ENCODE data around the gene ANKRD29.

Gene ANKRD29

GRCh38 chr18:23673725-23674124 lies 11.0 kb upstream of the ANKRD29 start:
- DNase-seq (ENCODE audit: low read depth), result peak; percentile 86
- TF ChIP-seq CTCF (IDR thresholded peaks at IDR 0.05; ENCODE audit: insufficient read depth, low read depth, low read length, missing control alignments), result no peak
- H3K4me3 ChIP-seq (ENCODE audit: low read length), result no peak overlapping the region

- H3K4me3 ChIP-seq (ENCODE audit: low read length), result no peak overlapping the region
- TF ChIP-seq CTCF (IDR thresholded peaks at IDR 0.05; ENCODE audit: insufficient read depth, low read depth, low read length, missing control alignments), result no peak
- no peak for DNase-seq (ENCODE audit: low read depth)
Measured at GRCh38 chr18:23671564-23671963, 8.9 kb upstream of the ANKRD29 start.

- TF ChIP-seq CTCF (IDR thresholded peaks at IDR 0.05; ENCODE audit: insufficient read depth, low read depth, low read length, missing control alignments), result no peak
- no peak overlapping the region for H3K4me3 ChIP-seq (ENCODE audit: low read length)
- no peak for DNase-seq (ENCODE audit: low read depth)
Measured at GRCh38 chr18:23669804-23670405, 7.2 kb upstream of the ANKRD29 start.

GRCh38 chr18:23669202-23669766 lies 6.6 kb upstream of the ANKRD29 start:
- no peak overlapping the region for H3K4me3 ChIP-seq (ENCODE audit: low read length)
- no peak for TF ChIP-seq CTCF (IDR thresholded peaks at IDR 0.05; ENCODE audit: insufficient read depth, low read depth, low read length, missing control alignments)

GRCh38 chr18:23668731-23669130 lies 6.0 kb upstream of the ANKRD29 start:
- no peak for TF ChIP-seq CTCF (IDR thresholded peaks at IDR 0.05; ENCODE audit: insufficient read depth, low read depth, low read length, missing control alignments)
- H3K4me3 ChIP-seq (ENCODE audit: low read length), result no peak overlapping the region
- no peak for DNase-seq (ENCODE audit: low read depth)

More at GRCh38 chr18:23669202-23669766, 6.6 kb upstream of the ANKRD29 start:
- no peak for DNase-seq (ENCODE audit: low read depth)

GRCh38 chr18:23667114-23667513 lies 4.4 kb upstream of the ANKRD29 start:
- no peak for DNase-seq (ENCODE audit: low read depth)
- no peak overlapping the region for H3K4me3 ChIP-seq (ENCODE audit: low read length)
- TF ChIP-seq CTCF (IDR thresholded peaks at IDR 0.05; ENCODE audit: insufficient read depth, low read depth, low read length, missing control alignments), result no peak

- H3K4me3 ChIP-seq (ENCODE audit: low read length), result no peak overlapping the region
- peak; percentile 24 for DNase-seq (ENCODE audit: low read depth)
- no peak for TF ChIP-seq CTCF (IDR thresholded peaks at IDR 0.05; ENCODE audit: insufficient read depth, low read depth, low read length, missing control alignments)
Measured at GRCh38 chr18:23664674-23665073, 2.0 kb upstream of the ANKRD29 start.

All from epithelial cell of esophagus (primary cell).